NCI-H524 treated with DMSO at 0.1 percent for 48 hours (cell line): ENCODE results near the gene SUPT3H.
"Not testable (repeated sequence)": the region's sequence is repeated elsewhere in the genome, so short reads cannot be mapped to it uniquely, and the experiment has no call there.

Source experiments
- DNase-seq: peaks from one replicate; lab custom pipeline; 2025; lab: John Stamatoyannopoulos, UW

SUPT3H gene

DNA sequence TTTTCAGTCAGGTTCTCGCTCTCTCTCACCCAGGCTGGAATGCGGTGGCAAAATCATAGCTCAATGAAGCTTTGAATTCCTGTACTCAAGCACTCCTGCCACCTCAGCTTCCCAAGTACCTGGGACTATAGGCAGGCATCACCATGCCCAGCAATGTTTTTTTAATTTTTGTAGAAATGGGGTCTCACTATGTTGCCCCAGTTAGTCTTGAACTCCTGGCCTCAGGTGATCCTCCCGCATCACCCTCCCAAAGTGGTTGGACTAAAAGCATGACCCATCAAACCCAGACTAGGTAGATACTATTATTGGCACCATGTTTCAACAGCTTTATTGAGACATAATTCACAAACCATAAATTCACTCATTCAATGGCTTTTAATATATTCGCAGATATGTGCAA is 122.3 kb downstream of the SUPT3H start:
- DNase-seq: no peak

DNA sequence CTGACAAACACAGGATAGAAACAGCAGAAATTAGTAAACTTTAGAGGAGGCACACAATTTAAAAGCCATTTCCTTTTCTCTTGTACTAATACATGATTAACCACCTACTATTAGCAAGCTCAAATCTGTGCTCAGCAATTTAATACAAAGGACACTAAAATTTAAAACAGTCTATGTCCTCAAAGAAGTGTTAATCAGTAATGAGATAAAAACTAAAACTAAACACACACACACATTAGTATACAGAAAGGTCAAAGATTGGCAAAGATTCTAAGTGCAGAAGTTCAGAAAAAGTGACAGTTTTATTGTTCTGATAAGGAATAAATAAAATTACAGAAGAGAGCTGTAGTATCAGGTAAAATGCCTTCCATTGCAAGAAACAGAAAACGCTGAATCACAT is 123.5 kb downstream of the SUPT3H start:
- no peak for DNase-seq

DNA sequence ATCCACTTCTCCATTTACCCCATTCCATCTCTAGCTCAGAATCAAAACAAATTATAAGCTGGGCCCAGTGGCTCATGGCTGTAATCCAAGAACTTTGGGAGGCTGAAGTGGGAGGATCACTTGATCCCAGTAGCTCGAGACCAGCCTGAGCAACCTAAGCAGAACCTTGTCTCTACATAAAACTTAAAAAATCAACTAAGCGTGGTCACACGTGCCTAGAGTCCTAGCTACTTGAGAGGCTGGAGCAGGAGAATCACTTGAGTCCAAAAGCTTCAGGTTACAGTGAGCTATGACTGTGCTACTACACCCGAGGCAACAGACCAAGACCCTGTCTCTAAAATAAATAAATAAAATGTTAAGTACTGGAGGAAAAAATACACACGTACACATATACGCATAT is 124.3 kb downstream of the SUPT3H start:
- no peak for DNase-seq

DNA sequence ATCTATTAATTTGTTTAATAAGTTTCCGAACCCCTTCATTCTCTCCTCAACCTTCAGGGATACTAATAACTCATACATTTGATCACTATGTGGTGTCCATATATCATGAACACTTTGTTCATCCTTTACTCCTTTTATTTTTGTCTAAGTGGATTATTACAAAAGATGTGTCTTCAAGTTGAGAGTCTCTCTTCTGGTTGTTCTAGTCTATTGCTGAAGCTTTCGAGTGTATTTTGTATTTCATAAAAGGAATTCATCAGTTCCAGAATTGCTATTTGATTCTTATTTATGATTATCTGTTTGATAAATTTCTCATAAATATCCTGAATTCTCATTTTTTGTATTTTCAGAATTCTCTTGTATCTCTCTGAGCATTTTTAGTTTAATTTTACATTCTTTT is 146.1 kb downstream of the SUPT3H start:
- DNase-seq: no peak

DNA sequence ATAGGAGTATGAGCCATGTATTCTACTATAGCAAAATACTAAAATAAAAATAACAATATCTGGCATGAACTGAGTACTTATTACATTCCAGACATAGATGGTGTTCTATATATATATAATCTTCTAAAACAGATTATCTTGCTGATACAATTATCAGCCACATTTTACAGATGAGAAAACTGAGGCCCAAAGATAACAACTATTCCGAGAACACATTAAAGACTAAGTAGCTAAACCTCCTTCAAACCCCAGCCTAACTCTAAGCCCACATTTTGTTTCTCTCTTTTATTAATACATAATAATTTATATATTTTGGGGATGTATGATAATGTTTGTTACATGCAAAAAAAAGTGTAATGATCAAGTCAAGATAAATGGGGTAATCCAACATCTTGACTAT is 148.3 kb downstream of the SUPT3H start:
- no peak for DNase-seq

DNA sequence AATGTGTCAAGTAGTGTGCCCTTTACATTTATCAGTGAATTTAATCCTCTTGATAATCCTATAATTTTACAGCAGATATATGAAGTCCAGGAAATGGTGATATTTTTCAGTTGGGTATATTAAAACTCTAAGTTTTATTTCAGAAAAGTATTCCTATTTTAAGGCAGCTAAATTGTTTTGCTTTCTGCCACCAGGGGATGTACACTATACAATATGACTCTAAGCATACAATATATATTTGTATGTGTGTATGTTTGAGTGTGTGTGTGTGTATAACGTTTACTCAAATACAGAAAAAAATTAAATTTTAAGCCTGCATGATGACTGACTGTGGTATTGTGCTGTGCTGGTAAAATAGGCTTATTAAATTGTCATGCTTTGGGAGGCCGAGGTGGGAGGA is 151.7 kb downstream of the SUPT3H start:
- no peak for DNase-seq

DNA sequence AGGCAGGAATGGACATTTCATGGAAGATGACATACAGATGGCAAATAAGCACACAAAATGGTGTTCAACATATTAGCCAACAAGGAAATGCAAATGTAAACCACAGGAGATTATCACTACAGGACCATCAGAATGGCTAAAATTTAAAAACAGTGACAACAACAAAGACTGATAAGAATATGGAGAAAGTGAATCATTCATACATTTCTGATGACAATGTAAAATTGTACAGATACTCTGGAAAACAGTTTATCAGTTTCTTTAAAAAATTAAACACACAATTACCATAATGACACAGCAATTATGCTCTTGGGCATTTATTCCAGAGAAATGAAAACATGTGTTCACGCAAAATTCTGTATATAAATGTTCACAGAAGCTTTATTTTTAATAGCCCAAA is 155.4 kb downstream of the SUPT3H start:
- DNase-seq: no peak

DNA sequence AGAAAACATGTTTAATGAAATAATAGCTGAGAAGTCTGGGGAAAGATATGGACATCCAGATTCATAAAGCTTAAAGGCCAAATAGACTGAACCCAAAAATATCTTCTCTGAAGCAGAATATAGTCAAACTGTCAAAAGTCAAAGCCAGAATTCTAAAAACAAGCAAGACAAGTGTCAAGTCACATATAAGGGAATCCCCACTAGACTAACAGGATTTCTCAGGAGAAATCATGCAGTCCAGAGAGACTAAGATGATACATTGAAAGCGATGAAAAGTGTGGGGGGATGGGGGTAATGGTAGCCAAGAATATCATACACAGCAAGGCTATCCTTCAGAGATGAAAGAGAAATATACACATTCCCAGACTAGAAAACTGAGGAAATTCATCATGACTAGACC is 162.0 kb downstream of the SUPT3H start:
- DNase-seq: no peak

DNA sequence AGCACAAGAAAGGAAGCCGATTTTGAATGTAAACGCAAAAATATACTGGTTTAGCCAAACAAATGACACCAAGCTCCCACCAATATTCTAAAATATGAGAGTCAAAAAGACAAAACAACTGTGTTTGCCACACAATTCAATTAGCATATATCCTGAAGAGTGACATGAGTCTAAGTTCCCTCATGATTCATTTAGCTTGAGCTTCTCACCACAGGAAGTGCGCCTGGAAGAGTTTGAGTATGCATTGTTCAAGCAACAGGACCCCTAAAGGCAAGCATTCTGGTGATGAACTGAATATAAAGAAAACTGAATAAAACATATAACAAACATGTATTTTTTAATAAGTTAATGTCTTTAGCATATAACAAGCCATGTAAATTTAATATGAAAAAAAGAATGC is 164.8 kb downstream of the SUPT3H start:
- DNase-seq: no peak

DNA sequence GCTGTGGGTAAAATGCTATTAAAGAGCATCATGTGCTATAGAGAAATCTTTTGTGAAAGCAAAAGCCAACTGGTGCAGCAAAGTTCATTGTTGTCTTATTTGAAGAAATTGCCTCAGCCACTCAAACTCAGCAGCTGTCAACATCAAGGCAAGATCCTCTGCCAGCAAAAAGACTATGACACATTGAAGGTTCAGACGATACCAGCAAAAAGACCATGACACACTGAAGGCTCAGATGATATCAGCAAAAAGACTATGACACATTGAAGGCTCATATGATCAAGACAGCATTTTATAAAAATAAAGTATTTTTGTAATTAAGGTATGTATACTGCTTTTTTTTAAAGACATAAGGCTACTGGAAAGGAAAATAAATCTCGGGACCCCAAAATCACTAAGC is 168.0 kb downstream of the SUPT3H start:
- no peak for DNase-seq

DNA sequence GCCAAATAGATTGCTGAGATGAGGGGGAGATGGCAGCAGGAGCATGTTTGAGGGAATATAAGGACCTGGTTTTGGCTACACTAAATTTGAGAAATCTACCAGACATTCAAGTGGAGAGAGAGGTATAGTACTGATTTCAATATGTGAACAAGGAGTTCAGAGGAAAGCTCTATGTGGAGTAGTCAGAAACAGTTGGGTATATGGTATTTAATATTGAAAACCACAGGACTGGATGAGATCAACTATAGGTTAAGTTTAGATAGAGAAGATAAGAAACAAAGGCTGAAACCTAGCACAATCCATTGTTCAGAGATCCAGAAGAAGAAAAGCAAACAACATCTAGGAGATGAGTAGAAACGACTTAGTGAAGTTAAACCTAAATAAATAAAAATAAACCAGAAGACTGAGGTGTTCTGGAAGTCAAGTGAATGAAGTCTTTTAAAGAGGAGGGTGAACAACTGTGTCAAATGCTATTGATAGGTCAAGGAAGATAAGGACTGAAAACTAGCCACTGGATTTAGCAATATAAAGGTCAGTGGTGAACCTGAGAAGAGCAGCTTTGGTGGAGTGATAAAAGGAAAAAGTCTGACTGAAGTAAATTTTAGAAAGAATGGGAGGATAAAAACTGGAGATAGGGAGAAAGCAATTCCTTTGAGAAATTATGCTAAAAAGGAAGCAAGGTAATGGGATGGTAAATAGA is 170.8 kb downstream of the SUPT3H start:
- no peak for DNase-seq

DNA sequence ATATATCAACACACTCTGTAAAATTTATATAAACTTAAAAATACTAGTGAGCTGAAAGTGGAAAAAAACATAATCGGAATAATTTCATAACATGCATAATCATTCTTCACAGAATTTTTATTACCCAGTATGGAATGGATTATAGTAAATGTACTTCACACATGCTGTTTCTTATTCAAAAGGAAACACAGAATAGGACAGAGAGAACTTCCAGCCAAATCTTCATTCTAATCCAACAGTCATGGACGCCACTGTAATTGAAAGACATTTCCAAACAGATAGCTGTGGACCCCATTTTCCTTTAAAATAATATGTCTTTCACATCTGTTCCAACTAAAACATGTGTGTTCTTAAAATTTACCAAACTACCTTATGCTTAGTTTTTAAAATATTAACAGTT is 176.2 kb downstream of the SUPT3H start:
- no peak for DNase-seq

DNA sequence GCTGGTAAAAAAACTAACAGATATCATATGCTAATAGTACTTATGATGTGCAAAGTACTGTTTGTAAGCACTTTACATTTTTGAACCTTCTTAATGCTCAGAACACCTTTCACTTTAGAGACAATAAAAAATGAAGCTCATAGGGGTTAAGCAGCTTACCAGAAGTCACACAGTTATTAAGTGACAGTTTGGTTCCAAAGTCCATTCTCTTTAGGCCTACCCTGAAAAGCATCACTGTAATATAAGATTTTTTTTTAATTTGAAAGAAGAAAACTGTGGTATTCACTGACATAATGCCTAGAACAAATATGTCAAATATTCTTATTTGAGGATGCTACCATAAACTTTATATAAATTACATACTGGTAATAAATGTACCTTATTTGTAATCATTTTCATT is 177.2 kb downstream of the SUPT3H start:
- no peak for DNase-seq

DNA sequence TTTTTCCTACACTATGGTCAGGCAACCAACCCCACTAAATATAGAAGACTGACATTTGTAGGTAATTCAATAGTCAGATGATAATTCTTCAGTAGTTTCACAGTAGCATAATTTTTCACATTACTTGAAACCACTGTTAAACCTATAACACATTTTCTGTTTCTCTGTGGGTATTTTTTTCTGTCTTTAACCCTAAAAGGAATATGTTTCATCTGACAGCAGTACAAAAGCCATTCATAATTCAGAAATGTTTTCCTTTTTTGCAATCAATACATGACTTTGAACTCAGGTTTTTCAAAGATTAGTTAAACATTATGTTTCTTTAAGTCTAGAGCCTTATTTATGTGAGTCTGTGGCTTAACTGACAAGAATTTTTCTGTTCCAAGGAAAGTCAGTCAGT is 178.2 kb downstream of the SUPT3H start:
- DNase-seq: no peak

DNA sequence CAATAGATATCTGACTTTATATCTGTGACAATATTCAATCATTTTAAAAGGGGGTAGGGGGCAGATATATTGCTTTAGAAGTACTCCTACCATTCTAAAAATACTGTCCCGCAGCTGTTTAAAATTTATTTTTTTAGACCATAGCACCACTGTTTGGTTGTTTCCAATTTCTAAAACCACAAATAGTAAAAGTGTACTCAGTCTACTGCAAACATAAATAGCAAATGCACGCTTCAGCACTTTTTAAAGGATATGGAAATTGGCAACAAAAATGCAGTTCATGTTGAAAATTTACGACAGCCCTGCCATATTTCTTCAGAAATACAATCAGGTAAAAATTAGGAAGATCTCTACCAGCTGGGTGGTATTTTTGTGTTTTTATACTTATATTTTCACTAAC is 181.6 kb downstream of the SUPT3H start:
- no peak for DNase-seq

DNA sequence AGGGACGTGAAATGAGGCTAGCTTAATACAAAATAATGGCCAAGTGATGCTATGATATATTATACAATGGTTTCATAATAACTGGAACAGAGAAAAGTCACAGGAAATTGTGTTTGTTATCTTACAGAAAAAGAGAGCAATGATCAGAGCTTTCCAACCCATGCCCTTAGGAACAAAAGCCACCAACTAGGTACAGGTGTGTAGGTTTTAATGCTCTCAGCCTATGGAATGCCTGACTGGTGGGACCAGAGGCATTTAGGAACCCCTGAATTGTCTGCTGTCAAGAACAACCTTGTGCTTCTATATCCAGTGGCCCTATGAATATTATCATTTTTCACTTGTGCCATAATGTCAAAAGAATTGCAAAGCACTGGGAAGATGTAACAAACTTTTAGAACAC is 182.6 kb downstream of the SUPT3H start:
- DNase-seq: no peak

DNA sequence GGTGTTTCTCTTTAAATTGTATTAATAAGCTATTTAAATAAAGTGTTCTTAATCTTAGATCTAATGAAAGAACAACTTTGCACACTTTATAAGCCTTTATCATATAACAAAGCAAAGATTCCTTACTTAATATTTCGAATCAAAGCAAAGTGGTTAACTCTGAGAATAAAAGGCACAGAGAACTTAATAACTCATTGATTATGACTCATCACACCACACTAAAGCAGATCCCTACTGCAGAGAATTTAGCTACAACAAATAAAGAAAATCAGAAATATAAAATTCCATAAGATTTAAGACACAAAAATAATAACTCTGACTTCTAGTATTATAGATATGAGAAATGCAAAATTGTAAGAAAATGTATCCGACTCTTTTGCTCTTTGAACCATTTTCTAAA is 185.2 kb downstream of the SUPT3H start:
- DNase-seq: no peak

DNA sequence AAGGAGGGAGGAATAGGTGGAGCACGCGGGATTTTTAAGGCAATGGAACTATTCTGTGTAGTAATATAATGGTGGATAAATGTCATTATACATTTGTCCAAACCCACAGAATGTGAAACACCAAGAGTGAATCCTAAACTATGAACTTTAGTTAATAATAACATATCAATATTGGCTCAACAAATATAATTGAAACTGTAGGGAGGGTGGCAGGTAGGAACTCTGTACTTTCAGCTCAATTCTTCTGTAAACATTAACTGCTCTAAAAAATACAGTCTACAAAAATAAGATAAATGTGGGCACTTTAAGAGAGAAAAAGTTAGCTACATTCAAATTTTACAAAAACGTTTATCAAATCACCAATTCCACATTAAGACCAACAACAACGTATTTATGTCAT is 186.3 kb downstream of the SUPT3H start:
- no peak for DNase-seq

DNA sequence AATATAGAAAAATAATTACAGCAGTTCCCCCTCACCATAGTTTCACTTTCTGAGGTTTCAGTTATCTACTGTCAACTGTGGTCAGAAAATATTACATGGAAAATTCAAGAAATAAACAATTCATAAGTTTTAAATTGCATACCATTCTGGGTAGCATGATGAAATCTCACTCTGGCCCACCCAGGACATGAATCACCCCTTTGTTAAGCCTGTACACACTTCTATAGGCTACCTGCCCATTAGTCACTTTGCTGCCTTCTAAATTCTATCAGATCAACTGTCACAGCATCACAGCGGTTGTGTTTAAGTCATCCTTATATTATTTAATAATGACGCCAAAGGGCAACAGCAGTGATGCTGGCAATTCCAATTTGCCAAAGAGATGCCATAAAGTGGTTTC is 189.9 kb downstream of the SUPT3H start:
- DNase-seq: no peak

DNA sequence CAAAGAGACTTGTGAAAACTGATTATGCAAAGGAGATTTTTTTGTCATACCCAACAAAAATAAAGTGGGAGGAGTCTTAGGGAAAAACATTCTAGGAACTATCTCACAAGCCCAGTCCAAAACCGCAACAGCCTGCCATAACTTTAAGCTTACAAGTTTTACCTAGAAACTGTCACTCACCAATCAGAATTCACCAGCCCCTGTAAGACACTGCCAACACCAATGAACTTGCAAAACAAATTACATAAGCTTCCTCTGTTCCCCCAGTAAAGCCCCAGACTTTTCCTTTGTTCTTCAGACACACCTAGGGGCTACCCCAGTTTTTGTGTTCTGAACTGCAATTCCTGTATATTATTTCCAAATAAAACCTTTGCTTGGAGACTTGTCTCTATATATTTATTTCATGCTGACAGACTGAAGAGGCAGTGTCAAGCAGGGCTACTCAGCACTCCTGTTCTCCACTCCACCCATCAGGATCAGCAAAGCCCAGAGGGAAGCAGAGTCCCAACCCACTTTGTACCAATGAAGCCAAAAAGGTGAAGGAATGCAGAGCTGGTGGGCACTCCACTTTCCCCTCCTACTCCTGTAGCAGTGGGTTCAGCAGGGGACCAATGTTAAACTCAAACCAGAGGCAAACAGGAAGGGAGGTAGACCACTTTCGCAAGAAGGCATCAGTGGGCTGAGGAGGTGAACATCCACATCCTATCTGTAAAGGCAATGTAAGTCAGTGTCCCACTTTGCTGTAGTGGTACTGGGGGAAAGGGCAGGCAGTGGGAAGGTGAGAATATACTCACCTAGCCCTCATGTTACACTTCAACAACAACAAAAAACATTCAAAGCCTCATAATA is 192.1 kb downstream of the SUPT3H start:
- no peak for DNase-seq

DNA sequence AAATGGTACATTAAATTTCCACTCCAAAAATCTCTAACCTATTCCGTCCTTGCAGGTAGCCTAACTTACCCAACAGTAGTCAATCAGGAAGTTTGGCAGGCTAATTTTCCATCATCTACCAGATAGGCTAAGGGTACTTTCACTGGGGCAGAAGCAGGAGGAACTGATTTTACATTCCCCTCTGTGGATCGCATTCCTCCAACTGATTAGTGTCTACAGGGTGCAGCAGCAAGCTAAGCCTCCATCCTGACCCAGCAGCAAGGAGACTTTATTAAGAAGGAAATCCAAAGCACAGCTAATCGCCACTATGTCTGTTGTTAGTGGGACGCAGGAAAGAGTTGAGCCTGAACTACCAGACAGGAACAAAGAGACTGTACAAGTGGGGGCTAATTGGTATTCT is 192.8 kb downstream of the SUPT3H start:
- no peak for DNase-seq

DNA sequence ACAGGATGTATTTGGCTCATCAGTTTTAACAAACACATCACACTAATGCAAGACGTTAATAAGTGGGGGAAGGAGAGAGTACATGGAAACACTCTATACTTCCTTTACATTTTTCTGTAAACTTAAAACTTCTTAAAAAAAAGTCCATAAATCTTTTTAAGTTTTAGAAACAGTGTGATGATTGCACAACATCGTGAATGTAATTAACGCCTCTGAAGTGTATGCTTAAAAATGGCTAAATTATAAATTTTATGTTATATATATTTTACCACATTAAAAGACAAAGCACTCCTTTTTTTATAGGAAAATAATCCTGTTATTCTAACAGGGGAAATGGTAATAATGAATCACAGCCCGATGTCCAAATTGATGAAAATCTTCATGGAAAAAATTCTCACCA is 193.7 kb downstream of the SUPT3H start:
- no peak for DNase-seq

DNA sequence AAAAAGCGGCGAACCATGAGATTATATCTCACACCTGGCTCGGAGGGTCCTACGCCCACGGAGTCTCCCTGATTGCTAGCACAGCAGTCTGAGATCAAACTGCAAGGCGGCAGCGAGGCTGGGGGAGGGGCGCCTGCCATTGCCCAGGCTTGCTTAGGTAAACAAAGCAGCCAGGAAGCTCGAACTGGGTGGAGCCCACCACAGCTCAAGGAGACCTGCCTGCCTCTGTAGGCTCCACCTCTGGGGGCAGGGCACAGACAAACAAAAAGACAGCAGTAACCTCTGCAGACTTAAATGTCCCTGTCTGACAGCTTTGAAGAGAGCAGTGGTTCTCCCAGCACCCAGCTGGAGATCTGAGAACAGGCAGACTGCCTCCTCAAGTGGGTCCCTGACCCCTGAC is 201.4 kb downstream of the SUPT3H start:
- not testable (repeated sequence) for DNase-seq

DNA sequence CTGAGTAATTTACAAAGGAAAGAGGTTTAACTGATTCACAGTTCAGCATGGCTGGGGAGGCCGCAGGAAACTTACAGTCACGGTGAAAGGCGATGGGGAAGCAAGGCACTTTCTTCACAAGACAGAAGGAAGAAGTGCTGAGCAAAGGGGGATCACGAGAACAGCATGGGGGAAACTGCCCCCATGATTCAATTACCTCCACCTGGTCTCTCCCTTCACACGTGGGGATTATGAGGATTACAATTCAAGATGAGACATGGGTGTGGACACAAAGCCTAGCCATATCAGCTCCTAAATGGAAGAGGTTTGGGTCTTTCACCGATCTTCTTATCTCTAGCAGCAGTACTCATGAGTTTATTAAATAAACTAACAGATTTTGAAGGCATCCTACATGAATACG is 202.5 kb downstream of the SUPT3H start:
- DNase-seq: no peak
